Central memory CD4-positive, alpha-beta T cell (primary cell): ENCODE measurements around the gene PAPOLB.

Experiments used
- DNase-seq: peaks from one replicate; pipeline ENCODE4 v3.0.0; 2022

PAPOLB gene

DNA sequence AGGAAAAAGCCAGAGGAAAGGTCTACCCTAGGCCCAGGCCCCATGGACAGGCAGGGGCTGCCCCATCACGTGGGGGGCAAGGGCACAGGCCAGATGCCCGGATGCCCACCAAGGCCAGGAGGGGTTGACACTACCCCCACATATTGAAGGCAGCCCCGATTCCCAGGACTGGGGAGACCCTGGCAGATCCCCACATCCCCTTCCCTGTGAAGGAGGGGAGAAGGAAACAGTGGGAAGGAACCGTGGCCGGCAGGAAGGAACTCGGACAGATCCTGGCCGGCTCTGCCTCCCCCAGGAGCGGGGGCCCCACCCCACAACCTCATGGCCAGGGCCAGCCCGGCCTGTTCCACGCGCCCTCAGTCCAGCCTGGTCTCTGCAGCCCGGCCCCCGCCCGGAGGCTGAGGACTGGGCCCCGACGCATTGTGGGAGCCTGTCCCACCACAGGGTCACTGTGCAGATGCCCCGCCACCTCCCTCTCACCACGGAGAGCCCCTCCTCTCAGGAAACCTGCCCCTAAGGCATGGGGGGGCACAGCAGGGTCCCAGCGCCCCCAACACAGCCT is 41.3 kb downstream of the PAPOLB start:
- no peak for DNase-seq

DNA sequence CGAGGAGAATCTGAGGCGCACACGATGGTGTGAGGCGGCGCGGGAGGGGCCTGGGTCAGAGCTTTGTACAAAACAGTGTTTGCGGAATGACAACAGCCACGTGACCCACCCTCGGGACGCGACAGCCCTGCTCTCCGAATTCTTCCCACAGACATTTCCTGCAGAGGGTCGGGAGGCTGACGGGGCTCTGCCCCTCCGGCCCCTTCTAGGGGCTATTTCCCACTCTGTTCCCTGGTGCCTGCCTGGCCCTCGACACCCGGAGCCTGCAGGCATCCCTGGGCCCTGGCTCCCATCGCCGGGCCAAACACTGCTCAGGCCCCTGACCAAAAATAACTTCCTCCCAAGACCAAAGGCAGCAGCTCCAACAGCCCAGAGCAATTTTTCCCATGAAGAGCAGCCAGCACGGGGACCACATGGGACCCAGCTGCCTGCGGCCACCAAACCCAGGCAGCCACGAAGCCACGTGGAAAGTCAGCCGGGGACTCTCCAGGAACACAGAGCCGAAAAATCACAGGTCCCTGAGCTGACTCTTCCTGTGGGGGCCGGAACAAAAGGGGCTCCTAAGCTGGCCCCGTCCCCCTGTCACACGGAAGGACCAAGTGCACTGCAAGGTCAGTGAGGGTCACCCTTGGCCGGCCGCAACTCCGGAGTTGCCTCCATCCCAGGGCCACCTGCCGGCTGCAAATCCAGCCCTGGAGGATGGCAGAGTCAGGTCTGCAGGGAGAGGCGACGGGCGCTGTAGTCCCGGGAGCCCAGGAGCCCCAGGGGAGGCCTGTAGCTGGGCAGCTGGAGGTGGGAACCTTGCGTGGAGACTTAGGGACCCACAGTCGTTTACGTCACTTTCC is 42.0 kb downstream of the PAPOLB start:
- DNase-seq: no peak

DNA sequence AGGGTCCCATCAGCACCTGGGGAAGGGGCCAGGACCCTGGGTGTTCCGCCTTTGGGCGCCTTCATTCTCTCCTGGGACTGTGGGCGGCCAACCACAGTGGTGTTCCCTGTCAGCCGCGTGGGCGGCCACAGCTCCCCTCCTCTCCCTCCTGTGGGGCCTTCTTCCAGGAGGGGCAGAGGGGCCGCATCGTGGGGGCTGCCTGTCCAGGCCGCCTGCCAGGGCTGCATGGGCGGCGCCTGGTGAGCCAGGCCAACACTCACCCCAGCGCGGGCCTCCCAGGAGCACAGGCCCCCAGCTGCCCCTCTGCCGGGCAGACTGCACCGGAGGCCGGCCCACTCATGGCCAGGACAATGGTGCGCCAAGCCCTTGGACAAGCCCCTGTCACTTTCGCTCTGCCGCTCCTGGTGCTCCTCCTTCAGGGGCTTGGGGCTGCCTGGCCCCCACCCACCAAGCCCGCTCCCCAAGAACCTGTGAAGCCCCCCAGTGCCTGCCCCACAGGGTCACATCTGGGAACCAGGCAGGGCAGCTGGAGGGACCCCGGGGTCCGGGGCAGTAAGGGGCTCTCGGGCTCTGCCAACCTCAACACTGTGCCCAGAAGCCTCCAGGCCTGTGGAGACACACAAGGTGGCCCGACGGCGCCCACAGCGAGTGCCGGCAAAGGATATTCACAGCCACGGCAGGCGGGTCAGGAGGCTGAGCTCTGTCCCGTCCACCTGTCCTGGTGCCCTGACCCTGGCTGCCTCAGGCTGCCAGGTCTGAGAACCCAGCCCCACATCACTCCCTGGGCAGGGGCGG is 43.6 kb downstream of the PAPOLB start:
- DNase-seq: no peak

DNA sequence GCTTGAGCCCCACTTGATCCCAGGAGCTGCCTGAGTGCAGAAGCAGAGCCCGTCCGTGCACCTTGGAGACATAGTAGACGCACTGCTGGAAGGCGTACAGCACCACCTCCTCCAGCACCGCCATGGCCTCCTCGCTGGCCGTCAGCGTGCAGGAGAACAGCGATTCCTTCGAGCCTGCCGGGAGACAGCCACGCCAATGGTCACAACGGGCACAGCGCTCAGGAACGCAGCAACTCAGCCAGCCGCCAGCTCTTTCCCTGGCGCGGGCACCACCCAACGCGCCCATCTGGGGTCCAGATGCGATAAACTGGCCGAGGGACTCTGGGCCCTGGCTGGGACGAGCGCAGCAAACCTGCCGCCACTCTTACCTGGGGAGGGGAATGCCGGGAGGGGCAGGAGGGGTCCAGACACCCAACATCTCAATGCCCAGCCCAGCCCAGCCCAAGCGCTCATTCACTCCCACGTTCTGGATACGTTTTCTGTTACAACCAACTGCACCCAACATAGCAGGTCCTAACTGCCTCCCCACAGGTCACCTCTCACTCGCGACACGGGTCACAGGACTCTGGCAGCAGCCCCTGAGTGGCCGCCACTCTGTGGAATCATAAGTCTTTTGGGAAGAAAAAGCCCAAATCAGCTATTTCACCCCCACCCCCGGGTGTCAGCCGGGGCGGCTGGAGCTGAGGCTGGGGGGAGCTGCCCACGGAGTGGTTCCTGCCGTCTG is 44.5 kb downstream of the PAPOLB start:
- DNase-seq: no peak

DNA sequence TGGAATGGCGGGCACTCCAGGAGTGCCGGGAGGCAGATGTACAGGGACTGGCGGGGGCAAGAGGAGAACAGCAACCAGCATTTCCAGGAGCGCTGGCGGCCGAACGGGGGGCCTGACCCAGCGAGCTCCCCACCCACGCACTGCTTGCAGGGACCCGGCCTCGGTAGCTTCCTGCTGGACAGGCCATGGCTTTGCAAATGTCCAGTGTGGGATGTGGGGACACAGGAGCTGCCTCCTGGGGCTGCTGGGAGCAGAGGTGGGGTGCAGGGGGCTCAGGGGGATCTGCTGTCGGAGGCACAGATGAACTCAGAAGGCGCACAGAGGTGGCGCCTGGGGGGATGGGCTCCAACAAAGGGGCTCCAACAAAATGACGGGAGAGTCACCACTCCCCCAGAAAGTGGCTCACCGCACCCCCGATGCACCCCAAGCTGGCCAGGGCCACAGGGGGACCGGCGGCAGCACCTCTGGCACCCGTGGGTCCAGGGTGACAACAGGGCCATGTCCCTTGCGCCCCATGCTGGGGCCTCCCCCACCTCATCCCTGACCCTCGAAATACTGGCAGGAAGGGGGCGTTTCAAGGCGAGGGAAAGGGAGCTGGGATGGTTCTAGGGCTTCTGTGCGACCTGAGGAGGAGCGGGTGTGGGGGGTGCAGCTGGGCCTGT is 45.3 kb downstream of the PAPOLB start:
- no peak for DNase-seq

DNA sequence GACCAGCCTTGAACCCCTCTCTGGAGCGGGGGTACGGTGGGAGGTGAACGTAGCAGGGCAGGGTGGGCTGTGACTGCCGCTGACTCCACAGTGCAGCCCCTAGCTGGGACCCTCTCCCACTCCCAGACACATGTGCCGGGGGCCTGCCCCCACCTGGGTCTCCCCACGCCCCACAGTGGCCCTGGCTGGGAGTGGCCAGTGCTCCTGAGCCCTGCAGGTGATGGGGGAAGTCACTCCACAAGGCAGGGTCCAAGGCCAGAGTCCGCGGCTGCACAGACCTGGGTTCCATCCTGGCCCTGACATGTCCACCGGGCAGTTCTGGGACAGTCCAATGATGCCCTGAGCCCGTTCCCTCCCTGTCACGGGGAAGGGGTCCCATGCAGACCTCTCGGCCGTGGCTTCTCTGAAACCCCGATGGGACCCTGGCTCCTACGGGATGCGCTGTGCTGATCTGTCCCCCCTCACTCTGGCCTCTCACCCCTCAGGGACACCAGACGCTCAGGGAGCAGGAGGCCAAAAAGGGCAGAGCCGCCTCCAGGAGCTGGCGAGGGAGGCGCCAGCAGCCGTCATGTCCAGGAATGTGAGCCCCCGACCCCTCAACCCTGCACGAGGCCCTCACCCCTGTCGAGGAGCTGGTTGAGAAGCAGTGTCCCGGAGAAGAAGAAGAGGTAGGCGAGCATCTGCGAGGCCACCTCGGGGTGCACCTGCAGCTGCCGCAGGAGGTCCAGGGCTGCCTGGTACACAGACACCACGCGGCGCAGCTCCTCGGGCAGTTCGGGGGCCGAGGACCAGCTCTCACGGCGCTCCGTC is 46.0 kb downstream of the PAPOLB start:
- no peak for DNase-seq

GRCh38 chr7:4815121-4815520 is 46.7 kb downstream of the PAPOLB start:
- DNase-seq: no peak

DNA sequence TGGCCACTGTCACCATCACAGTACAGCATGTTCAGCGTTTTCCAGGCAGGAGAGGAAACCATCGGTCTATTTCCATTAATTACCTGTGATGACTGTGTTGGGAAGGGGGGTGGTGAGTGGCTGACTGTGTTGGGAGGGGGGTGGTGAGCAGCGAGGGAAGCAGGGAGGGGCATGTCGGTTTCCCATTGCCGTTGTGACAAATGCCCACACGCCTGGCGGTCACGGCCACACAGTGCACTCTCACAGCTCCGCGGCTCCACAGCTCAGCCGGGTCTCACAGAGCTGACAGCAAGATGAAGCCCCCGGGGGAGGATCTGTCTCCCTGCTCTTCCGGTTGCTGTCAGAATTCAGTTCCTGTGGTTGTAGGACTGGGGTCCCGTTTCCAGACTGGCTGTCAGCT is 47.4 kb downstream of the PAPOLB start:
- no peak for DNase-seq

DNA sequence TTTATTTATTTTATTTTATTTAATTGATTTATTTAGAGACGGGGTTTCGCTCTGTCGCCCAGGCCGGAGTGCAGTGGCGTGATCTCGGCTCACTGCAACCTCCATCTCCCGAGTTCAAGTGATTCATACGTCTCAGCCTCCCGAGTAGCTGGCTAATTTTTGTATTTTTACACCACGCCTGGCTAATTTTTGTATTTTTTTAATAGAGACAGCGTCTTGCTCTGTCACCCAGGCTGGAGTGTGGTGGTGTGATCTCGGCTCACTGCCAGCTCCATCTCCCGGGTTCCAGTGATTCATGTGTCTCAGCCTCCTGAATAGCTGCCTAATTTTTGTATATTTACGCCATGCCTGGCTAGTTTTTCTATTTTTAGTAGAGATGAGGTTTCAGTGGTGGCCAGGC is 52.2 kb downstream of the PAPOLB start:
- DNase-seq: no peak

DNA sequence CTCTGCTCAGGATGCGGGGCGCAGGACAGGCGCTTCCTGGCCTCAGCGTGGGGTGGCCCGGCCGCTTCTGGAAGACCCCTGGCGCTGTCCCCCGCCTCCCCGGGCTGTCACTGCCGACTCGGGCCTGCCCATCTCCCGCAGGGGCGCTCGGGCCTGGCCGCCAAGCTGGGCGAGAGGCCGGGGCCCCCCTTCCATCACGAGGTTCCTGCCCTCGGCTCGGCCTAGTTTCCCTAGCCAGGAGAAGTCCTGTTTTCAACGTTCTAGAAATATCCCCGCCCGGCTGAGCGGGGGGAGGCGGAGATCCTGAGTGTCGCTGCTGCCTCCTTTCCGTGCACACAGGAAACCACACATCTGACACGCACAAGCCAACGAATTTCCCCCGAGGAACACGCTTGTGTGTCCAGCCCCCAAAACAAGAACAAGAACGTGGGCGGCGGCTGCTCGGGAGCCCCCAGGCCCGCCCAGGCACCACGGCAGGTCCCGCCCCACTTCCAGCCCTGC is 52.7 kb downstream of the PAPOLB start:
- DNase-seq: peak; percentile 25

GRCh38 chr7:4808565-4808964 is 53.3 kb downstream of the PAPOLB start:
- DNase-seq: no peak

- no peak for DNase-seq
Observed at GRCh38 chr7:4808026-4808425, 53.8 kb downstream of the PAPOLB start.
